Medulla oblongata (tissue), 1 donor: ENCODE results near the gene ZC3H18.
A peak's percentile ranks its signal among the peaks of the same experiment; 100 is the strongest.

Source experiments
- DNase-seq: peaks from one replicate; pipeline ENCODE4 v3.0.0-alpha.2; 2015; ENCODE audit errors: extremely low spot score

ZC3H18 gene

DNA sequence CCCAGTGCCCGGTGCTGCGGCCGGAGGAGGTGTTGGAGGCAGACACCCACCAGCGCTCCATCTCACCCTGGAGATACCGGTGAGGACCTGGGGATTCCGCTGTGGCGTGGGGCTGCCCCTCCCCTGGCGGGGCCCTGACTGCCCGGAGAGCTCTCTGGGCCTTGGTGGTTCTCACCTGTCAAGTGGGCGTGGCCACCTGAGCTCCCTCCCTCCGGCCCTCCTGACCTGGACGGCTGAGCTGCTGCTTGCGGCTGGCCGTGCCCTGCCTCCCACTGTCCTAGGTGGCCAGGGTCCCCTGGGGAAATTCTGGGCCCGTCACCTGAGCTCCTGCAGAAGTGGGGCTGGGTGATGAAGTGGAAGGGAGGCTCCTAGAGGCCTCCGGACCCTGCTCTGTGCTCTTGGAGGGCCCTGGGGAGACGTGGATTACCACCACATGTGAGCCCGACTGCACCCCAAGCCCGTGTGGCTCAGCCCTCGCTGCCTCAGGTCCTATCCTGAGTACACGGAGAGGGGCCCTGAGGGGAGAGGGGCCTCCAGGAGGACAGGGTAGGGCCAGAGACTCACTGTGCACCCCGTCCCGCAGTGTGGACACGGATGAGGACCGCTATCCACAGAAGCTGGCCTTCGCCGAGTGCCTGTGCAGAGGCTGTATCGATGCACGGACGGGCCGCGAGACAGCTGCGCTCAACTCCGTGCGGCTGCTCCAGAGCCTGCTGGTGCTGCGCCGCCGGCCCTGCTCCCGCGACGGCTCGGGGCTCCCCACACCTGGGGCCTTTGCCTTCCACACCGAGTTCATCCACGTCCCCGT, 69.2 kb downstream of the ZC3H18 start:
- DNase-seq, result no peak

DNA sequence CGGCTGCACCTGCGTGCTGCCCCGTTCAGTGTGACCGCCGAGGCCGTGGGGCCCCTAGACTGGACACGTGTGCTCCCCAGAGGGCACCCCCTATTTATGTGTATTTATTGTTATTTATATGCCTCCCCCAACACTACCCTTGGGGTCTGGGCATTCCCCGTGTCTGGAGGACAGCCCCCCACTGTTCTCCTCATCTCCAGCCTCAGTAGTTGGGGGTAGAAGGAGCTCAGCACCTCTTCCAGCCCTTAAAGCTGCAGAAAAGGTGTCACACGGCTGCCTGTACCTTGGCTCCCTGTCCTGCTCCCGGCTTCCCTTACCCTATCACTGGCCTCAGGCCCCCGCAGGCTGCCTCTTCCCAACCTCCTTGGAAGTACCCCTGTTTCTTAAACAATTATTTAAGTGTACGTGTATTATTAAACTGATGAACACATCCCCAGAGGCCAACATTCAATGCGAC, 69.9 kb downstream of the ZC3H18 start:
- no peak for DNase-seq

DNA sequence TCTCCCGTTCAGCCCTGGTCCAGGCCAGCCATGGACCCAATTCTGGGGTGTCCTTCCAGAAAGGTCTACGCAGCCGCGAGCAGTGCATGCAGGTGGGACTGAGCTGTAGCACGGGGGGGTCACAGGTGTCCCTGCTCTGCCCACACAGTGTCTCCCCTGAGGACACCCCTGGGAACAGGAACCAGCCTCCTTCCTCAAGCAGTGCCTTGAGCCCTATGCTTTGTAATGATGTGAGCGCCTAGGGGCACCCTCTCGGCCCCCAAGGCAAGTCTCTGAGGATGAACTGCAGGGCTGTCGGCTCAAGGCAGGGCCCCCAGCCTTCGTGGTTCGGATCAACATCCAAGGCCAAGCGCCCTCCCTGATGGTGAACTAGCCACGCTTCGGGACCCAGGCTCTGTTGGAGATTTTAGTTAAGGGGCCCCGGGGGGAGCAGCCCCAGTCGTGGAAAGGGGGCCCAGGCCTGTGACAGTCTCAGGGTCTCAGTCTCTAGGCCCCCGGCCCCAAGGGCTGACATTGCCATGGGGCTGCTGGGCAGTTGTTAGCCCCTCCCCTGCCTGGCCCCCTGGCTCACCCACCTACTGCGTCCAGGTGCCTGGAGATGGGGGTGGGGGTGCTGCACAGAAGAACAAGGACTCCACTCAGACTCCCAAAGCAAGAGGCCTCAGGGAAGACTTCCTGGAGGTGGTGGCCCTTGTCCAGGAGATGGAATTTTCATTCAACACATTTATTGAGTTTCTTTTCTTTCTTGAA, 70.5 kb downstream of the ZC3H18 start:
- no peak for DNase-seq

DNA sequence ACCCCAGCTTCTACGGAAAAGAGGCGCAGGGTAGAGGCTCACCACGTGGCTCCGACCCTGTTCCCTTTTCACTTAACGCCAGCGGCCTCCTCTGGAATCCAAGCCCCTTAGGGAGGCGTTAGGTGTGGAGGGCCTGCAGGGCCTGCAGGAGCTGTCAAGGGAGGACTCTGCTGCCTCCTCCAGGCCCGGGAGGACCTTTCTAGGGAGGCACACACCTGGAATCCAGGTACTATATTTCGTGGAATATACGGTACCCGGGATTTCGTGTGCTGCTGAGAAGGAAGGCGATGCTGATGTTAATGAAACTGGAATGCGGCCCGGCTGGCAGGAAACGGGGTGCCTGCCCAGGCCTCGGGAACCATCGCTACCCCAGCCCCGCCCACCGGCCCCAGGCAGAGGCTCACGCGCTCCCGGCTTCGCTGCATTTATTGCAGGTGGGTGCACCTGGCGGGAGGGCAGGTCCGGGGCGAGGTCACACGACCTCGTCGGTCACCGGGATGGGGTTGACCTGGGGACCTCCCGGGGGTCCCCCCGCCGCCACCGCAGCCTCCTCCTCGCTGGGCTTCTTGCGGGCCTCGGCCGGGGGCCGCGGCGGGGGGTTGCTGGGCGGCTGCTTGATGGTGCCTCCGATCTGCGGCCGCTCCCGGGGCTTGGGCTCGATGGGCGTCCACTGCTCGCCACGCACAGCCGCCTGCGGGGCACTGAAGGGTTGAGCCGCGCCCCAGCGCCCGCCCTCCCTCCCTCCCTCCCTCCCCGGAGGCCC, 72.9 kb downstream of the ZC3H18 start:
- no peak for DNase-seq

DNA sequence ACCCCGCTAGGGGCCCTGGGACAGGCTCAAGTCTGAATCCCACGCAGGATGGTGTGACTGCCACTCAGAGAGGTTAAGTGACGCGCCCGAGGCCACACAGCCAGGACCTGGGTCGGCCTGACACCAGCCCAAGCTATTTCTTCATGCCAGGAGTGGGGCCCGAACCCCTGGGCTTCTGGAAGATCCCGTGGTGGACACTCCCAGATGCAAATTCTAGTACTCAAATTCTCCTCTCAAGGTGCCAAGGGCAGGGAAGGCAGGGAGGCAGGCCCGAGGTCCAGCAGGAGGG, 73.4 kb downstream of the ZC3H18 start:
- DNase-seq, result no peak

DNA sequence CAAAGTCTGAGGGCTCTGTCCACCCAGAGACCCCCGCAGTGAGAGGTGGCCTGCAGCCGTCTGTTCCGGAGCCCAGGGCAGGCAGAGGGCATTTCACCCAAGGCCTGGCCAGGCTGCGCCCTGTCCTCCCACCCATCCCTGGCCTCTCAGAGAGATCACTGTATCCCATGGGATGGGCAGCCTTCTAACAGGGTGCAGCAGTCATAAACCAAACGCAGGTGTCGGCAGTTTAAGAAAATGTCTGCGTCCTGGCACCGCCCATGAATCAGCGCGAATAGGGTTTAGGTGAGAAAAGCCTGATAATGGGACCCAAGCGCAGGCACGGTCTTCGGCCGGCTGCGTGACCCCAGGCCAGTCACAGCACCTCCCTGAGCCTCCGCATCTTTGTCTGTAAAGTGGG, 75.3 kb downstream of the ZC3H18 start:
- DNase-seq, result no peak

DNA sequence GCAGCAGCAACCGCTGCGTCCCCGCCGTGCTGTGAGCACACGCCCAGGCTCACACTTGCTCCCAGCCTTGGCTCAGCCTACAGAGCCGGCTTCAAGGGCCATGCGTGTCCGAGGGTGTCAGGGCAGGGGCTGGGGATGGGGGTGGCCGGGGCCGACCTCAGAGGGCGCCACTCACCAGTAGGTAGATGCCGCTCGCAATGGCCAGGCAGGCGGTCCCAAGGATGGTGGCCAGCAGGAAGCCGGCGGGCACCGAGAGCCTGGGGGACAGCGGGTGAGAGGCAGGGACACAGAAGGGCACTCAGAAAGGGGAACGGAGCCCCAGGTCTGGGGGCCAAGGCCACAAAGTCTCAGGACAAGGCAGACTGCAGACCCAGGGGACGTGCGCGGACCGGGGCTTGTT, 75.7 kb downstream of the ZC3H18 start:
- DNase-seq, result no peak

DNA sequence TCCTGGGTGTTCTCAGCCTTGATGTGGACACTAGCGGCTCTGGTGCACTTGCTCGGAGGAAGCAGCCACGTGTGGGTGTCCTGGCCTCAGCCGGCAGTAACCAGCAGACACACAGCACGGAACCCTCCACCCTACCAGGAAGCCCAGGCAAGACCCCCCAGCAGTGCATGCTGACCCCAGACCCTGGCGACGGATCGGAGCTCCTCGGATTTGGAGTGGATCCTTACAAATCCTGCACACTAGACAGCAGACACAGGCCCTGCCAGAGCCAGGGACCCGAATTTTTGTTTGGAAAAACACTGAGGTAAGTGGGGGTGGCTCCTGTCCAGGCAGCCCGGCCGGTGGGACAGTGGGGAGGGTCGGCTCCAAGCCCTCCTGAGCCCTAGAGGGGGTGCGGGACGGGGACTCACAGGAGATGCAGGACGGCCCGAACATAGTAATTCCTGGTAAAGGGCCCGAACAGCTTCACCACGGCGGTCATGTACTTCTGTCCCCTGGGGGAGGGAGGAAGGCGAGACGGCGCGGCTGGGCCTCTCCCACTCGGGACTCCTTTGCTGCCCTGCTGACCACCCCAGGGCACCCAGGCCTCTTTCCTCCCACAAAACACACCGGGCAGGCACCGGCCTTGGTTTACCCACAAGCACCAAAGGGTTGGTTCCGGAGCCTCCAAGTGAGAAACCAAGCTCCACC, 76.3 kb downstream of the ZC3H18 start:
- DNase-seq, result no peak

DNA sequence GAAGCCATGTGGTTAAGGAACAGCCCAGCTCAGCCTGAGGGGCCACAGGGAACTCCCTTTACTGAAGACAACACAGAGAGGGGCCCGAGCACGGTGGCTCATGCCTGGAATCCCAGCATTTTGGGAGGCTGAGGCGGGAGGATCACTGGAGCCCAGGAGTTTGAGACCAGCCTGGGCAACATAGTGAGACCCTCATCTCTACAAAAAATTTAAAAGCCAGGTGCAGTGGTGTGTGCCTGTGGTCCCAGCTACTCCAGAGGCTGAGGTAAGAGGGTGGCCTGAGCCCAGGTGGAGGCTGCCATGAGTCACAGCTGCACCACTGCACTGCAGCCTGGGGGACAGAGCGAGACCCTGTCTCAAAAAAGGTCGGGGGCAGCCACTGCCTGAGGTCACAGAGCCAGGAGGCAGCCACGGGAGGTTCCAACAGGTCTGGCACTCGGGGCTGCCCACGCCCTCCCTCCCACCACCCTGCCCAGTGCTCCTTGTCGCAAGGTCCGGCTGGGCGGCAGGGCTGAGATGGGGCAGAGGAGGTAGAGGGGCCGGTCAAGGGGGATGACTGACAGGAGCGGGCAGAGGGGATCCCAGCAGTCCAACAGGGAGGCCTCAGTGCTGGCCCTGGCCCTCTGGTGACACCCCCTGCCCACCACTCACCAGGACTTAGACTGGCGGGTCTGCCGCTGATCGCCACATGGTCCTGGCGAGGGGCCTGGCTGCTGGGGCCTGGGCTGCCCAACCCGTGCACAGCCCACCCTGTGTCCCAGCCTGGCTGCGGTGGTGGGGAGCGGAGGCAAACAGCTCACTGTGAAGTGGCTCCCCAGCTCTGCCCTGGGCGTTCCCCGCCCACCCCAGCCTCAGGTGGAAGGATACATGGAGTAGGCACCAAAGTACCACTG, 77.2 kb downstream of the ZC3H18 start:
- DNase-seq, result no peak

DNA sequence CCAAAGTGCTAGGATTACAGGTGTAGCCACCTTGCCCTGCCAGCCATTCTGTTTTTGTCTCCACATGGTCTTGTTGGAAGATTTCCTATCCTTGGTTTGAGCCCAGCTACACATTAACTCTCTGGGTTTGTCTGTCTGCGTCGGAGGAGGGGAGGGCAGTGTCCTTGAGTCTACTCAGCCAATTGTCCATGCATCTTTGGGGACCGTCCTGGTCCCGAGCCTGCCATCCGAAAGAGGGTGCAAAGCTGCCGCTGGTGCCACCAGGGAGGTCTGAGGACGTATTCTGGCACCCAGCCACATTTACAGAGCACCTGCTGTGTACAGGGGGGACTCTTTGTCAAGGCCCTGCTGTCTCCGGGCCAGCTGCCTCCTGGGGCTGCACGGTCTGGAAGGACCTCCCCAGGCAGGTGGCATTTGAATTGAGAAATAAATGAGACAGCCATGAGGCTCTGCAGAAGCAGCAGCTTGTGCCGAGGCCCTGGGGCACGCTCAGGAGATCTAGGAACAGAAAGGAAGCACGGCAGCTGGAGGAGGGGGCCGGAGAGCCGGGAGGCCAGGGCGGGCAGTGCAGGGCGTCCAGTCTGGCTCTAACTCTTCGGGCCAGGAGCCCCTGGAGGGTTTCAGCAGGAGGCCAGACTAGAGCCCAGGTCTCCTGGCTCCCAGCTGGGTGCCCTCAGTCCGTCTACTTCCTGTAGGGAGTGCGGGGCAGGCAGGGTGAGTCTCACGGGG, 79.2 kb downstream of the ZC3H18 start:
- no peak for DNase-seq

DNA sequence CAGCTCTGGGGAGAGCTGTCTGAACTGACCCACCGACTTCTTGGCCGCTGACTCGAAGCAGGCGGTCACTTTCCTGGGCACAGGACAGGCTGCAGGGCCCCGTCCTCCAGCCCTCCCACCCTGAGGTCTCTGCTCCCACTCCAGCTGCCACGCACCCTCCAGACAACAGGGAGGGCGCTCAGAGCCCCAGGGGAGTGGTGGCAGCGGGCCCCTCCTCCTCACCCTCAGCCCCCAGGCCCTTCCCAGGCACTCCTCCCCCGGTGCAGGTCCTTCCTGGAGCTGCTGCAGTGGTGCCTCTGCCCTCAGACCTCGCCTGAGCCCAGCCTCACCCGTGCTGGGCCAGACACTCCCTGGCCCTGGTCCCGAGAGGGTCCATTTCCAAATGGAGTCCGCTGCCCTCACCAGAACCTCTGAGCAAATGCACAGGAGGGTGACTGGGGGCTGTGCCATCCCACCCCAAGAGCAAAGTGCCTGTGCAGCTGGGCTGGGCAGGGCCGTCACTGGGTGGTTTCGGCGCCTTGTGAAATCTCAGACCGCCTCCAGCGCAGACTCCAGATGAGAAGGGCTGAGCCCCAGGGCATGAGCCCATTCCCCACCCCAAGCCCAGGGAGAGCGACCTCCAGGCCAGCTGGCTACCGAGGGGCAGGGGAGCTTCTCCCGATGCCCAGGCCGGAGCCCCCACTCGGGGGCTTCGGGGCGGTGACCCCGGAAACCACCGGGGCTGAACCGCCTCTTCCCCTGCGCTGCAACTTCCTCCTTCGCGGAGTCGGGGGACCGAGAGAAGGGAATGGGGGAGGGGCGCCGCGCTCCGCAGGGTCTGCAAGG, 79.9 kb downstream of the ZC3H18 start:
- DNase-seq, result peak; percentile 20

DNA sequence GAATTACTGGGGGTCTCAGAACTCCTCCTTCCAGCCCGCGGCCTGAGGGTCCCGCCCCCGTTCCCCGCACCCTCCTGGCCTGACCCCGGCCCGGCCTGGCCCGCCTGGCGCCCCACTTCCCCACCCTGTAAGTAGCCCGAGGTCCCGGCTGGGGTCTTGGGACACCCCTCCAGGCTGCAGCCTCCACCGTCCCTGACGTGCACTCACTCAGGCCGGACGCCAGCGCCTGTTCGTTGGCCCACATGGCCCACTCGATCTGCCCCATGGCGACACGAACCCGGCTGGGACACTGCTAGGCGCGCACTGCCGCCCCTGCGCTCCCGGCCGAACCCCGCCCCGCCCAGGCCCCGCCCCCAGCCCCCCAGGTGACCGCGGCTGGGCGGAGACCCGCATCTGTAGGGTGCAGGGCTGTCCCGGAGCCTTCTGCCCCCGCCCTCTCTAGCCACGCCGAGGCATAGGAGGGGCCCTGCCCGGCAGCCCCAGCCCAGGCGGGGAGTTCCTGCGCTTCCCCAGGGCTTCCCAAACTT, 80.6 kb downstream of the ZC3H18 start, which contains the start of gene CYBA:
CYBA (minus strand) TSS at position 305 of the 527 bp plus-strand sequence; CDS start at position 265, 40 bp downstream.
- DNase-seq, result peak; percentile 37

DNA sequence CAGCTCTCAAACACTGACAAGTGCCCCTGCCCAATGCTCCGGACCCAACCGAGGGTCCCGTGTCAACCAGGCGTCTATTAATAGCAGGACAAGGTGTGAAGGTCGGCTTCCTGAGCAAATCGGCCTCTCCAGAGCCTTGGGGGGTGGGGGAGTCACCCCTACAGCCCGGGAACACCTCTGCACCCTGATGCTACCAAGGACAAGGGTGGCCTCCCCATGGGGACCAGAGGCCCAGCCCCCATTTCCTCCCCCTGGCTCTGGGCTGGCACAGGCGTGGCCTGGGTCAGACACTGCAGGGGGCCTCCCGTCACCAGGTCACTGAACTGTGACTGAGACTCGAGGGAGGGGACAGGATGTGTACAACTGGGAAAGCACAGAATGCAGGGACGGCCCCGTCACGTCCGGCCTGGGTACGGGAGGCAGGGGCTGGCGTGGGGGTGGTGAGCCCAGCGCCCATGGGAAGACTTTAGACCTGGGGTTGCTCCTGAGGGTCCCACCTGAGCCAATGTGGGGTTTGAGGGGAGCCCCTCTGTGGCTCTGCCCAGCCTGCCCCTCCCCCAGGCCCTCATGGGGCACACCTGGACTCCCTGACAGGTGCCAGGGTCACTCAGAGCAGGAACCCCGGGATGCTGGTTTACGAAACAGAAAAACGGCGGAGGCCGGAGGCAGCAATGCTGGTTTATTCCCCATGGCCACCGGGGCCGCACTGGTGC, 81.2 kb downstream of the ZC3H18 start:
- DNase-seq, result no peak

DNA sequence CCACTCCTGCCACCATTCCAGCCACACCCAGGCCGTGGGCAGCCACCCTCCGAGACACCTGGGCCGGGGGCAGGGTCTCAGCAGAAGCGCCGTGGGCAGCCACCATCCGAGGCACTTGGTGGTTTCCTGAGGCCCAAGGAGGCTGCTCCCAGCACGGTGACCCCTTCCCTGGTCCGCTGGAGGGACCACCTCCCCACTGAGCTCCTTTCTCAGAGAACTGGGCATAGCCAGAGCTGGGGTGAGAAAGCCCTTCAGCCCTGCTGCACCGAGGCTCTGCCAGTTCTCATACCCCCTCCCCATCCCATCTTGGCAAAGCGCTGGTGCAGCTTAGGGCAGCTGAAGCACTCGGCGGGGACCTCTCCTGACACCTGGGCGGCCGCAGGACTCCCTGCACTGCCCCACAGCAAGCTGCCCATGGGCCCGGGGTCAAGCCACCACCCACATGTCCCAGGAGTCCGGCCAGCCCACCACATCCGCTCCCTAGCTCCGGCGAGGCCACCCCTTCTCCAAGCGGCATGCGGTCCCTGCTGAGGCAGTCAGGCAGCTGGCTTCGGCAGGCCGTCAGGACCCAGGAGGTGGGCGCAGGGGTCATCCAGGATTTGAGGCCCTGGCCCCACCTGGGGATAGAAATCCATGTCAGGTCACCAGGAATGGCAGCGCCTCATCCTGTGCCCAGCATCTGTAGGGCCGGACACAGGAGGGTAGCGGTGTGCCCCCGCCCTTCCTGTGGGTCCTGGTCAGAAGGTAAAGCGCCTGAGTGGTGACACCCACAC, 82.0 kb downstream of the ZC3H18 start:
- no peak for DNase-seq

DNA sequence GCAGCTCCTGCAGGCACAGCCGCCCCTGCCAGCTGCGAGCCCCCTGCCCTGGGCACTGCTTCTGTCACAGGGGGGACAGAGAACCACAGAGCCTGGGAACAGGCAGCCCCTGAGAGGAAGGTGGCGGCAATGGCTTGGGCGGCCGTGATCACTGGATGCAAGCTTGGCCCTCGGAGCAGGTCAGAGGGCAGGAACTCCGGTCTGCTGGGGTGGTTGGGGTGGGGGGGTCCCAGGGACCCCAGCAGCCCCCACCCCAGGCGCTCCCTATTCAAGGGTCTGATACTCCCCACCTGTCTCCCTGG, 82.5 kb downstream of the ZC3H18 start:
- no peak for DNase-seq

DNA sequence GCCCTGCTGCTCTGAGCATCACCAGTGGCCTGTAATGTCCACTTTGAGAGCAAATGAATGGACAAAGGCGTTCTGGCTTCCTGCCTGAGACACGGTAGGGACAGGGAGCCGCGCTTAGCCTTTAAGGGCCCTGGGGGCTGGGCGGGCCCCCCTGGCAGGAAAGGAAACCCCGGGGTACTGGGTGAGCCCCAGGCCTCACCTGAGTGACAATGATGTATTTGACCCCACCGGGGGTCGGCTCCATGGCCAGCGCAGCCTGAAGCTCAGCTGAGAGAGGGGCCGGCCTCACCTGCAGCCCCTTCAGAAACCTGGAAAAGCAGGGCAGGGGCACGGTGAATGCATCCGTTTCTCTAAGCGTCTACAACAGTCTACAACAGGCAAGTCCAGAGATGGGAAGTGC, 82.9 kb downstream of the ZC3H18 start:
- no peak for DNase-seq

DNA sequence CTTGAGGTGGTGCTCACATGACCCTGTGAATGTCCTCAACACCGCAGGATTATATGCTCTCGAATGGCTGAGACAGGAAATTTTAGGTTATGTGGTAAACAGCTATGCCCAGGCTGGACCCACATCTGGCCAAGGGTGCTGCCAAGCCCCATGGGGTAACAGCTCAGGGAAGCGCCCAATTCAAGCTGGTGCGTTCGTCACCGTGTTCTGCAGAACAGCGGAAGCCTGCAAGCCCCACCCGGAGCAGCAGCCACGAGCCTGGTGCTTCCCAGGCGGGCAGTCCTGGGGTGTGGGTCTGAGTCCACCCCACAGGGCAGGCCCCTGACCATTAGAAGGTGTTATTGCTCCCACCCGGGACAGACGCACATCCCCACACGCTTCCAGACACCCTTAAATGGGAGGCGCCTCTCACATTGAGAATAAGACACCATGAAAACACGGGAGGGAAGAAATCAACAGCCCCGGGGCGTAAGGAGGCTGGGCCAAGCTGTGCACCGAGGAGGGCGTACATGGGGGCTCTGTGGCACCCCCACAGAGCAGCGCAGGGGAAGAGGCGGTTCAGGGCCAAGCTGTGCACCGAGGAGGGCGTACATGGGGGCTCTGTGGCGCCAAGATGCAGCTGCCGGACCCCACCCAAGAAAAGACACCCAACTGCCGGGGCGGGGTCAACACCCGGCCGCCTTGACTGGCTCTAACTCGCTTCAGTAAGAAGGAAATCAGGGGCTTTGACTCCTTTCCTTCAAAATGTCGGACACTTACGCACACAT, 83.6 kb downstream of the ZC3H18 start:
- no peak for DNase-seq
